Measurements from ENCODE around the gene LMBRD2. TPM values are rescaled to one million over a fixed set of nuclear protein-coding genes. Genes with fewer than 3 reads are reported as not detected.
A peak's percentile ranks its signal among the peaks of the same experiment; 100 is the strongest.
"Not testable (repeated sequence)": the region's sequence is repeated elsewhere in the genome, so short reads cannot be mapped to it uniquely, and the experiment has no call there.

LMBRD2 gene
- total and polyA plus RNA-seq, 5 donors, result 4.2 to 13.7 (median 12.8) TPM

GRCh38 chr5:36150676-36151433 lies 832 bp downstream of the LMBRD2 start:
- Histone ChIP-seq H3K27ac (ENCODE audit: low read length) (peak overlapping the region; percentile 75), H3K27me3 (ENCODE audit: control insufficient read depth, insufficient read depth) (no peaks in the 10 kb centered on the region), H3K9me3 (ENCODE audit: control insufficient read depth, low read length) (peaks cover 2% of the 10 kb centered on the region), H3K4me3 (ENCODE audit: low read length) (peak overlapping the region; percentile 75), H3K4me1 (ENCODE audit: control insufficient read depth, insufficient read depth, low read length) (peaks cover 5% of the 10 kb centered on the region)
- WGBS, result 3% methylated on average over 23 of the region's 23 CpGs
- peak; percentile 27 to 47 for ATAC-seq
- intact Hi-C loops (cut with DNase I), result no loop called here
- DNase-seq, result peak; percentile 36 to 69 (median 61)

- peaks cover 2% of the 10 kb centered on the region for H3K9me3 ChIP-seq (ENCODE audit: control insufficient read depth, low read length)
- no peaks in the 10 kb centered on the region for H3K27me3 ChIP-seq (ENCODE audit: control insufficient read depth, insufficient read depth)
- H3K27ac ChIP-seq (ENCODE audit: low read length), result no peak overlapping the region
- peaks cover 2% of the 10 kb centered on the region for H3K4me1 ChIP-seq (ENCODE audit: control insufficient read depth, insufficient read depth, low read length)
- WGBS, result 95% methylated on average over 2 of the region's 2 CpGs
- intact Hi-C loops (cut with DNase I), result no loop called here
- no peak overlapping the region for H3K4me3 ChIP-seq (ENCODE audit: low read length)
- ATAC-seq, result no peak
- no peak for DNase-seq
These were observed 4.0 kb downstream of the LMBRD2 start for GRCh38 chr5:36147681-36148080.

- Histone ChIP-seq H3K9me3 (ENCODE audit: control insufficient read depth, low read length) (peaks cover 2% of the 10 kb centered on the region), H3K4me1 (ENCODE audit: control insufficient read depth, insufficient read depth, low read length) (no peaks in the 10 kb centered on the region), H3K27me3 (ENCODE audit: control insufficient read depth, insufficient read depth) (no peaks in the 10 kb centered on the region), H3K27ac (ENCODE audit: low read length) (no peak overlapping the region), H3K4me3 (ENCODE audit: low read length) (no peak overlapping the region)
- no peak for ATAC-seq
- 61% methylated on average over 3 of the region's 3 CpGs for WGBS
- DNase-seq, result no peak
- intact Hi-C loops (cut with DNase I), result no loop called here
These were observed 5.3 kb downstream of the LMBRD2 start for GRCh38 chr5:36146390-36146789.

GRCh38 chr5:36145311-36145710 lies 6.4 kb downstream of the LMBRD2 start:
- Histone ChIP-seq H3K4me3 (ENCODE audit: low read length) (no peak overlapping the region), H3K4me1 (ENCODE audit: control insufficient read depth, insufficient read depth, low read length) (no peaks in the 10 kb centered on the region), H3K9me3 (ENCODE audit: control insufficient read depth, low read length) (no peaks in the 10 kb centered on the region), H3K27me3 (ENCODE audit: control insufficient read depth, insufficient read depth) (no peaks in the 10 kb centered on the region), H3K27ac (ENCODE audit: low read length) (no peak overlapping the region)
- DNase-seq, result no peak
- 79% methylated on average over 4 of the region's 4 CpGs for WGBS
- intact Hi-C loops (cut with DNase I), result no loop called here
- ATAC-seq, result no peak

GRCh38 chr5:36138900-36139683 lies 12.6 kb downstream of the LMBRD2 start:
- no peak overlapping the region for H3K4me3 ChIP-seq (ENCODE audit: low read length)
- H3K4me1 ChIP-seq (ENCODE audit: control insufficient read depth, insufficient read depth, low read length), result no peaks in the 10 kb centered on the region
- WGBS, result 98% methylated on average over 7 of the region's 7 CpGs
- intact Hi-C loops (cut with DNase I), result no loop called here
- no peaks in the 10 kb centered on the region for H3K27me3 ChIP-seq (ENCODE audit: control insufficient read depth, insufficient read depth)
- H3K9me3 ChIP-seq (ENCODE audit: control insufficient read depth, low read length), result no peaks in the 10 kb centered on the region
- ATAC-seq (peak in 1 of 2 donors; percentile 48), DNase-seq (no peak)
- no peak overlapping the region for H3K27ac ChIP-seq (ENCODE audit: low read length)

GRCh38 chr5:36136581-36136980 lies 15.1 kb downstream of the LMBRD2 start:
- Histone ChIP-seq H3K4me3 (ENCODE audit: low read length) (no peak overlapping the region), H3K4me1 (ENCODE audit: control insufficient read depth, insufficient read depth, low read length) (no peaks in the 10 kb centered on the region), H3K9me3 (ENCODE audit: control insufficient read depth, low read length) (no peaks in the 10 kb centered on the region), H3K27me3 (ENCODE audit: control insufficient read depth, insufficient read depth) (no peaks in the 10 kb centered on the region), H3K27ac (ENCODE audit: low read length) (no peak overlapping the region)
- intact Hi-C loops (cut with DNase I), result no loop called here
- DNase-seq (no peak), ATAC-seq (no peak)

GRCh38 chr5:36135988-36136387 lies 15.7 kb downstream of the LMBRD2 start:
- Histone ChIP-seq H3K27ac (ENCODE audit: low read length) (no peak overlapping the region), H3K9me3 (ENCODE audit: control insufficient read depth, low read length) (no peaks in the 10 kb centered on the region), H3K4me1 (ENCODE audit: control insufficient read depth, insufficient read depth, low read length) (no peaks in the 10 kb centered on the region), H3K4me3 (ENCODE audit: low read length) (no peak overlapping the region), H3K27me3 (ENCODE audit: control insufficient read depth, insufficient read depth) (no peaks in the 10 kb centered on the region)
- WGBS, result 95% methylated on average over 3 of the region's 3 CpGs
- DNase-seq (no peak), ATAC-seq (no peak)
- intact Hi-C loops (cut with DNase I), result no loop called here

- intact Hi-C loops (cut with DNase I), result not testable (repeated sequence)
These were observed 18.7 kb downstream of the LMBRD2 start for GRCh38 chr5:36133009-36133408.

GRCh38 chr5:36129666-36130065 lies 22.0 kb downstream of the LMBRD2 start:
- 99% methylated on average over 4 of the region's 5 CpGs for WGBS
- H3K27ac ChIP-seq (ENCODE audit: low read length); ATAC-seq; intact Hi-C loops (cut with DNase I); H3K9me3 ChIP-seq (ENCODE audit: control insufficient read depth, low read length); H3K4me1 ChIP-seq (ENCODE audit: control insufficient read depth, insufficient read depth, low read length); H3K4me3 ChIP-seq (ENCODE audit: low read length); DNase-seq; H3K27me3 ChIP-seq (ENCODE audit: control insufficient read depth, insufficient read depth): not testable (repeated sequence)

More at GRCh38 chr5:36133009-36133408, 18.7 kb downstream of the LMBRD2 start:
- not testable (repeated sequence) for H3K27ac ChIP-seq (ENCODE audit: low read length); H3K4me3 ChIP-seq (ENCODE audit: low read length); H3K27me3 ChIP-seq (ENCODE audit: control insufficient read depth, insufficient read depth); H3K4me1 ChIP-seq (ENCODE audit: control insufficient read depth, insufficient read depth, low read length); ATAC-seq; H3K9me3 ChIP-seq (ENCODE audit: control insufficient read depth, low read length); DNase-seq
- 95% methylated on average over 1 of the region's 1 CpG for WGBS

- peaks cover 4% of the 10 kb centered on the region for H3K9me3 ChIP-seq (ENCODE audit: control insufficient read depth, low read length)
- ATAC-seq, result no peak
- no peak for DNase-seq
- 97% methylated on average over 1 of the region's 1 CpG for WGBS
- no peaks in the 10 kb centered on the region for H3K27me3 ChIP-seq (ENCODE audit: control insufficient read depth, insufficient read depth)
- intact Hi-C loops (cut with DNase I), result no loop called here
- no peak overlapping the region for H3K27ac ChIP-seq (ENCODE audit: low read length)
- H3K4me3 ChIP-seq (ENCODE audit: low read length), result no peak overlapping the region
- H3K4me1 ChIP-seq (ENCODE audit: control insufficient read depth, insufficient read depth, low read length), result peaks cover 2% of the 10 kb centered on the region
These were observed 22.9 kb downstream of the LMBRD2 start for GRCh38 chr5:36128795-36129194.

- H3K4me1 ChIP-seq (ENCODE audit: control insufficient read depth, insufficient read depth, low read length), result peaks cover 2% of the 10 kb centered on the region
- no peak overlapping the region for H3K4me3 ChIP-seq (ENCODE audit: low read length)
- 83% methylated on average over 1 of the region's 1 CpG for WGBS
- DNase-seq, result no peak
- intact Hi-C loops (cut with DNase I), result no loop called here
- H3K27ac ChIP-seq (ENCODE audit: low read length), result peak overlapping the region; percentile 37
- no peak for ATAC-seq
- peaks cover 4% of the 10 kb centered on the region for H3K9me3 ChIP-seq (ENCODE audit: control insufficient read depth, low read length)
- H3K27me3 ChIP-seq (ENCODE audit: control insufficient read depth, insufficient read depth), result no peaks in the 10 kb centered on the region
These were observed 25.8 kb downstream of the LMBRD2 start for GRCh38 chr5:36125868-36126267.
